SKM-1 (cell line): ENCODE data around the gene C7orf57.

Experiments
- DNase-seq: peaks from one replicate; lab custom pipeline; 2025; ENCODE audit not compliant: unreplicated experiment; lab: John Stamatoyannopoulos, UW

The C7orf57 gene

GRCh38 chr7:48084727-48085432, 49.5 kb downstream of the C7orf57 start:
- DNase-seq: peak; percentile 87

DNA sequence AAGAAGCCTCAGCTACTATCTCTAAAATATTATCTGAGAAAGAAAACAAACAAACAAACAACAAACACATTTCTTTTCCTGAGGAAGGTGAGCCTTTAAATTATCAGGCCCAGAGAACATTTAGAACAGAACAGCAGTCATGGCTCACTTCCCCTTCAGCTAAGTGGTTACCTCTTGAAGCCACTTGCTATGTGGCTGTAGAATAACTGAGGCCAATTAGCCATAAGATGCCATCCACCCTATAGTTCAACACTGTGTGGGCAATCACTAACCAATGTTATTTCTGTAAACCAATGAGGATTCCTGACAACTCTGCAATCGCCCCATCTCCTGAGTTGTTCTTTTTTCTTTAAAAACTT, 50.1 kb downstream of the C7orf57 start:
- peak; percentile 17 for DNase-seq

GRCh38 chr7:48085942-48086341, 50.6 kb downstream of the C7orf57 start:
- DNase-seq: no peak

DNA sequence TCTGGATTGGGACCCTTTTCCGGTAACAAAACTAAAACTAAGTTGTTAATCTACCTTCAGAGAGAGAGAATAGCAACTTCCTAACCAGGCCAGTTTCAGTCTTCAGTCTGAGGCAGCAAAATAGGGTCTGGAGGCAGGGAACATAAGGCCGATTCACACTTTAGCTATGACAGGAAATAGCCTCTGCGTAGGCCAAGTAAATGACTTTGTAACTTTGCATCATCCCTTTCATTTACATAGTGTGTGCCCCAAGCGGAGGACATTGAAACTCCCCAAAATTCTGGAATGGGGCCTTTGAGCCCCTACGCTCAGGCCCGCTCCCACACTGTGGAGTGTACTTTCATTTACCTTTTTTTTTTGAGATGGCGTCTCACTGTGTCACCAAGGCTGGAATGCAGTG, 52.0 kb downstream of the C7orf57 start:
- DNase-seq: no peak

GRCh38 chr7:48088559-48089045, 53.3 kb downstream of the C7orf57 start:
- DNase-seq: peak; percentile 92

GRCh38 chr7:48089046-48090003, 54.0 kb downstream of the C7orf57 start, which contains the start of gene UPP1:
TSS of gene UPP1 (plus strand) at chr7:48089265. CDS start at chr7:48094784, 5,519 bp downstream.
- no peak for DNase-seq

- no peak for DNase-seq
Measured at GRCh38 chr7:48090095-48090805, 54.9 kb downstream of the C7orf57 start.

DNA sequence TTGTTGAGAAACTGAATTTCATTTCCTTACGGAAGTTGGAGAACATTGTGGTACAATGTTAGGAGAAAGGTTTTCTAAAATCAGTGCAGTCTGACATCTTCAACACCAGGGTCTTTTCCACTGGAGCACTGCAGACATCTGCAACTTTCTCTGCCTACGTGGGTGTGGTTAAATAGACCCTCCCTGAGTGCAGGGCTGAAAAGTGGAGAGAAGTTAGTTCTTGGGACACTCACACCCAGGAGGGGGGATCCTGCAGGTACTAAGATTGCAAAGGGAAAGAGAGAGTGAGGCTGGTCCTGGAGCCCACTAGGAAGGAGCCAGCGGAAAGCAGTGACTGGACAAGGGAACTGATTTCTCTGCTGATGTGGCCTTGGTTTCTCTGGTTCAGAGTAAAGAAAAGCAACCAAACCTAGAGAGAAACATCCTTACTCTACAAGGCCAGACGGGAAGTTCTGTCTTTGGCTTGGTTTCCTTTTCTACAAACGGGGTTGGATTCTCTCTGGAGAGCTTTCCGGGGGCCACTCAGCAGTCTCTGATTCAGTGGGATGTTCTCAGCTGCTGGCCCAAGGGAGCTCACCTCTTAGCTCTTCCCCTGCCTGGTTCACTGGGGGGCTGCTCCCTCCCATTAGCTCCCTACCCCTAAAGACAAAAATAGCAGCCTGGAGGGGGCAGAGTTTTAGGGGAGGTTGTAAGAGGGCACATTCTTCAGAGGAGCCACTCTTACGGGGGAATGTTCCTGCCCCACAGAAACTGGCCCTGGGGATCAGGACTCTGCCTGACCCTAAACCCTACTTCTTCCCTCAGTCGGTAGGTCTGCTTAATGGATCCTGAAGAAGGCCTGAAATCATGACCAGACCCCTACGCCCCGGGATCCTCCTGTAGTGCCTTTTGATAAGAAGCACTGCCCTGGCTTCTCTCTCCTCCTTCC, 56.4 kb downstream of the C7orf57 start:
- DNase-seq: no peak

DNA sequence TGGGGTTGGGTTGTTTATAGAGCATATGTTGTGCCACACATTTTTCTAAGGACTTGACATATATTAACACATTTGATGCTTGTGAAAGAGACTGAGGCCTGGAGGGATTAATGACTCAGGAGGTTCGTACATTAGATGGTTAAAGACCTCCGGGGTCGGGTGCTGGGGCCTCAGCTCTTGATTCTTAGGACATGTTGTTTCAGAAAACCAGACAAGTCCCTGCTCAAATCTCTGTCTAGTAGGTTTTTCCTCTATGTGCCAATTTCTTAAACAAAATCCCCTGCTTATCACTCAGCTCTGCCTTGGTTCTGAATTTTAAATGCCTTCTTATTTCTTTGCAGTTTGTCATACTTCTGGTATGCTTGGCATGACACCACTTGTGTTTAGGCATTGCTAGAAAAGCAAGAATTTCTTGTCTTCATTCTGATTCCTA, 59.5 kb downstream of the C7orf57 start:
- DNase-seq: no peak

DNA sequence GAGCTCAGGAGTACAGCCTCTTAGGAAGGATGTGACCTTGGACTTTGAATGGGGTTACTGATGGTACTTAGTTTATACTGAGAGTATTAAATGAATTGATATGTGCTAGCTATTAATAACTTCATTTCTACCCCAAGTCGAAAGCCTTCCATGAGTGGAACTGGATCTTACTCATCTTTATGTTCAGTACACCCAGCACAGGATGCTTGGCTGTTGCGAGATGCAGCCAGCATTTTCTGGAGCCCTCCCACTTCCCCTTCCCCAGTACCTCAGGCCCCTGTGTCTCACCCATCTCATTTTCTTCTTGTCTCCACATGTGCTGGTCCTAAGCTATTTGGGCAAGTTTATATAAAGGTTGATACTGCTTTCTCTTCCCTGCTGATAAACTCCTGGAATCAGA, 60.9 kb downstream of the C7orf57 start:
- no peak for DNase-seq

- DNase-seq: no peak
Measured at GRCh38 chr7:48097521-48098231, 62.3 kb downstream of the C7orf57 start.

- no peak for DNase-seq
Measured at GRCh38 chr7:48098846-48099245, 63.5 kb downstream of the C7orf57 start.

DNA sequence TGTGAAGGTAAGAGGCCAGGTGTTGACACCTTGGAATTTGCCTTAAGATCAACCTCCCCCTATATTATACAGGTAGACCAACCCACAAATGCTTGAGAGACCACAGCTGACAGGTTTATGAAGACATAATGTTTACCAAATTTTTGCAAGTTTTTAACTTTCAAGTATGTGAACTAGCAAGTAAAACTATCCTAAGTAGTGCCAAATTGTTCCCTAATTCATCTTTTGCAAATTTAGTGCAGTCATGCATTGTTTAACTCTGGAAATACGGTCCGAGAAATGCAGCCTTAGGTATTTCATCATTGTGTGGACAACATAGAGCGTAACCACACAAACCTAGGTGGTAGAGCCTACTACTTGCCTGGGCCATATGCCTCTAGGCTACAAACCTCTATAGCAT, 64.4 kb downstream of the C7orf57 start:
- DNase-seq: no peak

DNA sequence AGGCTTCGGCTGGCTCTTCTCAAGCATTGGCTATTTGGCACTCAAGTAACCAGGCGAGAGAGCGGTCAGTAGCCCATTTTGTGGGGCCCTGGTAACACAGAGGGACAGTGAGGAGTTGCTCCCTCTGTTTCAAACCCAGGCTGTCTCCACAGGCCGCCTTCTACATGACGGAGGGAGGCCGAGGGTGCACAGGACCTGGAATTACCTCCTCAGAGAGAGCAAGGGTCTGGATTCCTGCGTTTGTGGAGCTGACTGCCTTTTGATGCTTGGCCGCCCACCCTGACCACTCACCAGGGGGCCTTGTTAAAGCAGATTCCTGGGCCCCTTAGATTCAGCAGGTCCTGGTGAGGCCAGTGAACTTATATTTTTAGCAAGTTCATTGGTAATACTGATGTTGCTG, 66.0 kb downstream of the C7orf57 start:
- no peak for DNase-seq

- no peak for DNase-seq
Measured at GRCh38 chr7:48101968-48102367, 66.6 kb downstream of the C7orf57 start.

DNA sequence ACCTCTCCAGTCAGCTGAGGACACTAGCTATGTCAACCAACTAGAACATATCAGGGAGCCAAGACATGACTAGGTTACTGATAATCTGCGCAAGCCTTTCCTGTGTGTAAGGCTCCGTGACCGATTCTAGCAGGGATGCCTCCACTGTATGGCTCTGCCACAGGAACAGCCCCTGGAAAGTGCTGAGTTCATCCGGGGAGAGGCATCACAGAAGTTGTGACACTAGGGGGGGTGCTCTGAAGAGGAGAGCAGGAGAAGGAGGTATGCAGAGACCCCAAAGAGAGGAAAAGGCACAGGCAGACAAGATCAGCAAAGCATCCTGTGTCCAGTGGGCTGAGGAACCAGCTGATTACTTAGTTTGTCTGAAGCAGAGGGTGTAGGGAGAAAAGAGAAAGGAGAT, 67.2 kb downstream of the C7orf57 start:
- DNase-seq: no peak

DNA sequence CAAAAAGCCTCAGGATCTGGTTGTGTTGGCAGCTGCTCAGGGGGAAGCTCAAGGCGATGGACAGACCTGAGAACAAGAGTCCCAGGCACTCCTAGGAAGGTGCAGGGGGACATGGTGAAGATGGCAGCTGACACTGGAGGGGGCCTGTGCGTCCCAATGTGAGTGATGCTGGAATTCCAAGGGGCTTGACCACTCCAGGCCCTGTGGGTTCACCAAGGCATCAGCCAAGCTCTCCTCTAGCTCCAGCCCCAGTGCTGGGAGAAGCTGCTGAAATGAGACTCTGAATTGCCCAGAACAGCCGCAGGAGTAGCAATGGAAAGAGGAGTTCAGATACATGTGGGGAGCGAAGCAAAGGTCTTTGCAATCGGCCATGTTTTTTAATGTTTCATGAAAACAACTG, 69.7 kb downstream of the C7orf57 start:
- no peak for DNase-seq

DNA sequence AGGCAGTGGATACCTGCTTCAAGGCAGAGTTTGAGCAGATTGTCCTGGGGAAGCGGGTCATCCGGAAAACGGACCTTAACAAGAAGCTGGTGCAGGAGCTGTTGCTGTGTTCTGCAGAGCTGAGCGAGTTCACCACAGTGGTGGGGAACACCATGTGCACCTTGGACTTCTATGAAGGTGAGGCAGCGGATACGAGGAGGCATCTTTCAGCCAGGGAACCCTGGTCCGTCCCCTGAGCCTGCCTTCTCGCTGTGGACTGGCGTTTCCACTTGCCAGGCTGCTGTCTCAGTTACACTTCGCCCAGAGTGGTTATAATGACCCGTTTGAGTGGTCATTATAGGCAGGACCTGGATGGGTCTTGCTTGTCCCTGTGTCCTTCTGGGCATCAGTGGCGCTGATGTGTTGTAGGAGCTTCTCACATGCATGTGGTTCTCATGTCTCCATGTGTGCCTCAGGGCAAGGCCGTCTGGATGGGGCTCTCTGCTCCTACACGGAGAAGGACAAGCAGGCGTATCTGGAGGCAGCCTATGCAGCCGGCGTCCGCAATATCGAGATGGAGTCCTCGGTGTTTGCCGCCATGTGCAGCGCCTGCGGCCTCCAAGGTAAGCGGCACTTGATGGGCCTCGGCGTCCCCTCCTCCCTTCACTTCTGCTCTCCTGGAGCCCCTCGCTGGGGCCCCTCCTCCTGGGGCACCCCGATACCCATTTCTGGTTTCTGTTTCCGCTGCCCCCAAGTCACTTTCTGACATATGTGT, 71.7 kb downstream of the C7orf57 start:
- DNase-seq: no peak

DNA sequence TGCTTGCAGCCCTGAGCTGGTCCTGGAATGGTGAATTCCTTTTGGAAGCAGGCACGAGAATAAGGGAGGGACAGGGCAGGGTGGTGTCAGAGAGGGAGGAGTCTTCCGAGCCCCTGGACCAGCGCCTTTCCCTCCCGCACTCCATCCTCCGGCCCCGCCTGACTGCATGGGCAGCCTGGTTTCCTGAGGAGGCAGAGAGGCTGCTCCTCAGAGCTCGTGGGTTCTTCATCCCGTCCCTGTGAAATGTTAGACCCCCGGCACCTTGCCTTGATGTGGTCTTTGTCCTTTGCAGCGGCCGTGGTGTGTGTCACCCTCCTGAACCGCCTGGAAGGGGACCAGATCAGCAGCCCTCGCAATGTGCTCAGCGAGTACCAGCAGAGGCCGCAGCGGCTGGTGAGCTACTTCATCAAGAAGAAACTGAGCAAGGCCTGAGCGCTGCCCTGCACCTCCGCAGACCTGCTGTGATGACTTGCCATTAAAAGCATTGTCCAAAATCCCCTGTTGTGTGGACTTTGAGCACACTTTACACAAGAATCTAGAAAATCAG, 72.7 kb downstream of the C7orf57 start:
- no peak for DNase-seq
